SW 1271 (cell line): ENCODE measurements around the gene REC8.
A peak's percentile ranks its signal among the peaks of the same experiment; 100 is the strongest.

Source experiments
- DNase-seq, 2 experiments: peaks; one replicate each; lab custom pipeline; 2025; lab: John Stamatoyannopoulos, UW

The REC8 gene

GRCh38 chr14:24171422-24172260 lies at the start of gene REC8:
REC8 (plus strand) TSS chr14:24172080; CDS start chr14:24172553, 473 bp downstream.
- DNase-seq = no peak

- DNase-seq = no peak
Measured at GRCh38 chr14:24122416-24122815, 49.5 kb upstream of the REC8 start.

GRCh38 chr14:24122898-24123297 lies 49.0 kb upstream of the REC8 start:
- DNase-seq = no peak

DNA sequence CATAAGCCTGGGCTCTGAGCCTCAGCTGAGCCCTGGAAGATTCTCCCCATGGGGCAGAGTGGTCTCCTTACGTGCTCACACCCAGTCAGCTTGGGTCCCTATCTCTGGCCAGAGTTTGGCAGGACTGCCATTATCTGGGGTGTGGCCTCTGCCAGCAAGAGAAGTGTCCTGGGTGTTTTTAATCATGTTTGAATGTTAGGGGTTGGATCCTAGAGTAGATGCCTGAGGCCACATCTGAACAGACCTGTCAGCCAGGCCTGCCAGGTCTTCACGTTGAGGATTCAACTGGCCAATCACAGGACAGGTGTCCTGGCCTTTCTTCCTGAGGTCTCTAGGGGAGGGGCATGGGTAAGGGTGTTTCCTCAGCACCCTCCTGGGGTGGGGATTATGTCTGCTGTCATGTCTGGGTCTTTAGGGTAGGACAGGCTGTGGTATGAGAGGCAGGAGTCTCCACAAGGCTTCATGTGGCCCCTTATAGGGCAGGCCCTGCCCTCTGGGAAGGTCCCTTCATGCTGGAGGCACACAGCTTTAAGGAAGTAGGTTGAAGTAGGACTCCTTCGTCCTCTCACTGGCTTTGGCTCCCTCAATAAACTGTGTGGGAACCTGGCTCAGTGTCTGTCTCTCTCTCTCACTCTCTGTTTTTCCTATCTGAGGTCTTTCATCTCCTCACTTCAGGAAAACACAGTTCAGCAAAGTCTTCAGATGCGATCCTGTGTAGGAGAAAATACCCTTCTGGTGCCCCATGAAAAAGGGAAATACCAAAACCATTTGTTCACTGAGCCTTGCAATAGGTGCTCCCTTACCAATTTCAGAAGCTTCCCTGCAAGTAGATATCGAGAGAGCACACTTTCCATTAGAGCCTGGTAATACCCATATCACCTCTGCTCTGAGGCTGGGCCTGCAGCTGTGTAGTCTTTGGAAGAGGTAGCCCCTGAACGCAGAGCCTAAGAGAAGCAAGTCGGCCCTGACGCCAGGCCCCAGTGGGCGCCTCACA lies 48.2 kb upstream of the REC8 start:
- no peak for DNase-seq

- no peak for DNase-seq
Measured at GRCh38 chr14:24126939-24127338, 44.9 kb upstream of the REC8 start.

- no peak for DNase-seq
Measured at GRCh38 chr14:24127673-24128072, 44.2 kb upstream of the REC8 start.

GRCh38 chr14:24129410-24129998 lies 42.4 kb upstream of the REC8 start:
- DNase-seq = no peak

GRCh38 chr14:24130380-24130716 lies 41.5 kb upstream of the REC8 start, which contains the start of gene FITM1:
FITM1 (plus strand) TSS chr14:24130659; CDS start chr14:24131564, 905 bp downstream.
- DNase-seq = no peak

- DNase-seq = no peak
Measured at GRCh38 chr14:24130717-24131548, 40.9 kb upstream of the REC8 start.

GRCh38 chr14:24131549-24131966 lies 40.3 kb upstream of the REC8 start:
- DNase-seq = no peak

DNA sequence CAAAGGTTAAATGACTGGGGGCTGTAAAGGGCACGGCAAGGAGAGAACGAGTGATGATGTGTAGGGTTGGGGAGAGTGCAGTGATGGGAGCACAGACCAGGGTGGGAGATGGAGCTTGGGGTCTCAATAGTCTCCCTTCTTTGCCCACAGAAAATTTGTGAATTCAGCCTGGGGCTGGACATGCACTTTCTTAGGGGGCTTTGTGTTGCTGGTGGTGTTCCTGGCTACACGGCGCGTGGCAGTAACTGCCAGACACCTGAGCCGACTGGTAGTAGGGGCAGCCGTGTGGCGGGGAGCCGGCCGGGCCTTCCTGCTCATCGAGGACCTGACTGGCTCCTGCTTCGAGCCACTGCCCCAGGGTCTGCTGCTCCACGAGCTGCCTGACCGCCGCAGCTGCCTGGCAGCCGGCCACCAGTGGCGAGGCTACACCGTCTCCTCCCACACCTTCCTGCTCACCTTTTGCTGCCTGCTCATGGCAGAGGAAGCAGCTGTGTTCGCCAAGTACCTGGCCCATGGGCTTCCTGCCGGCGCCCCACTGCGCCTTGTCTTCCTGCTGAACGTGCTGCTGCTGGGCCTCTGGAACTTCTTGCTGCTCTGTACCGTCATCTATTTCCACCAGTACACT lies 39.7 kb upstream of the REC8 start:
- DNase-seq = no peak

GRCh38 chr14:24132976-24133375 lies 38.9 kb upstream of the REC8 start:
- no peak for DNase-seq

- no peak for DNase-seq
Measured at GRCh38 chr14:24133735-24134134, 38.1 kb upstream of the REC8 start.

DNA sequence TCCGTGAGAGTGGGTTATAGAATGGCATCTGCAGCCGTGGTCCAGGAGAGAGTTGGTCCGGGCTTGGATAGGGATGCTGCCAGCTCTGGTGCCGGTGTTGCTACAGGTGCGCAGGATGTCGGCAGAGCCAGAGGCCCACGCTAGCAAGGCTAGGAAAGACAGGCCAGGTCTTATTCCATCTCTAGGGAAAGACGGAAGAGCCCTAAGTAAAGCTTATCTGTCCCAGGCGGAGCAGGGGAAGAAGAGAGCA lies 36.4 kb upstream of the REC8 start:
- no peak for DNase-seq

- DNase-seq = peak; percentile 53 to 86
Measured at GRCh38 chr14:24135834-24136683, 35.8 kb upstream of the REC8 start, which contains the start of gene PSME1. PSME1 (plus strand) TSS chr14:24136194; CDS start chr14:24136263, 69 bp downstream.

DNA sequence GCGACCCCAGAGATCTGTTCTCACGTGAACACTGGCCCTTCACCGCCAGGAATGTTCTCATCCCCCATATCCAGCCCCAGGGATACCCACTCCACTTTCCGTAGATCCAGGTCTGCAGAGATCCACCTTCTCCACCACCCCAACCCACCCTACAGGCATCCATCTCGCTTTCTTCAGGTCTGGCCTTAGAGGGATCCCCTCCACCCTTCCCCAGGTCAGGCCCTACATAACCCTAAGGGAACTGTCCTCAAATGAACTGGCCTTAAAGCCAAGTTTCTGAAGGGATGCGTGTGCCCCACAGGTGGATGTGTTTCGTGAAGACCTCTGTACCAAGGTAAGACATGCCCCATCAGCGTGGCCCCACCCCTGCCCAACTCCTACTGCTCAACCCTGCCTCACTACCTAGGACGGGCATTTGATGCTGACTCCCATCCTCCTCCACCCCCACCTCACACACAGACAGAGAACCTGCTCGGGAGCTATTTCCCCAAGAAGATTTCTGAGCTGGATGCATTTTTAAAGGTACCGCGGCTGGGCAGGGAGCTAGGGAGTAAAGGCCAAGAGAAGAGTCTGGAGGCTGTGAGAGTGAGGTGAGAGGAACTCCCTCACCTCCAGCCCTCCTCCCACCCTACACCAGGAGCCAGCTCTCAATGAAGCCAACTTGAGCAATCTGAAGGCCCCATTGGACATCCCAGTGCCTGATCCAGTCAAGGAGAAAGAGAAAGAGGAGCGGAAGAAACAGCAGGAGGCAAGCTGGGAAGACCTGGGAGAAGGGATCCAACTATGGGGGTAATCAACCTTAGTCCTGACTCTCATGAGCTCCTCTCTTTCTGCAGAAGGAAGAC lies 35.0 kb upstream of the REC8 start:
- DNase-seq = no peak

- DNase-seq = no peak
Measured at GRCh38 chr14:24137529-24138395, 34.1 kb upstream of the REC8 start.
